Hematopoietic multipotent progenitor cell treated with erythropoietin and hydrocortisone succinate and interleukin-3 and kit ligand, for 4 days (in vitro differentiated cells): Measurements from ENCODE around the gene HS1BP3.

Source experiments
- DNase-seq: peaks from one replicate; pipeline ENCODE4 v3.0.0-alpha.2; 2015

The HS1BP3 gene

DNA sequence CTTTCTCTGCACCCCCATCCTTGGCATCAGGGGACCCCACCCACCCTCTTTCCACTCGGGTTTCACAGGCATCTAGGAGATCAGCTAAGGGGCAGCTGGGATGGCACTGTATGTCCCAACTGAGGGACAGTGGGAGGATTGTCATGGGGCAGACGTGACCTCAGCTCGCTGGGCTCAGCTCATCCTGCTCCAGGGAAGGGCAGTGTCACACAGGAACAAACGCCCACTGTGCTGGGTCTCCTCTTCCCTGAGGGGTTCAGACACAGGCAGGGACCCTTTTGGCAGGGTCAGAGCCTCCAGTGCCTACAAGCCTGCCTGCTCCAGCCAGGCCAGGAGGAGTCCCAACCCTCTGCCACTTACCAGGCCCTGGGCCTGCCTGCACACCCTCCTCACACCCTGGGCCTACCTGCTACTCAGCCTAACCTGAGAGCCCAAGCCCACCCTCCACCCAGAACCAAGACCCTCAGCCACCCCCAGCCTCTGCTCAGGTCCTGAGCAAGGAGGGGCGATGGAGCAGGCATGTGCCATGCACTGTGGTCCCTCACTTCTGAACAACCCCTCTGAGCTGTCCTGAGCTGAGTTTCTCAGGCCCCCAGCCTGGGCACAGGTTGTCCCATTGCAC, 68.2 kb downstream of the HS1BP3 start:
- DNase-seq = no peak

DNA sequence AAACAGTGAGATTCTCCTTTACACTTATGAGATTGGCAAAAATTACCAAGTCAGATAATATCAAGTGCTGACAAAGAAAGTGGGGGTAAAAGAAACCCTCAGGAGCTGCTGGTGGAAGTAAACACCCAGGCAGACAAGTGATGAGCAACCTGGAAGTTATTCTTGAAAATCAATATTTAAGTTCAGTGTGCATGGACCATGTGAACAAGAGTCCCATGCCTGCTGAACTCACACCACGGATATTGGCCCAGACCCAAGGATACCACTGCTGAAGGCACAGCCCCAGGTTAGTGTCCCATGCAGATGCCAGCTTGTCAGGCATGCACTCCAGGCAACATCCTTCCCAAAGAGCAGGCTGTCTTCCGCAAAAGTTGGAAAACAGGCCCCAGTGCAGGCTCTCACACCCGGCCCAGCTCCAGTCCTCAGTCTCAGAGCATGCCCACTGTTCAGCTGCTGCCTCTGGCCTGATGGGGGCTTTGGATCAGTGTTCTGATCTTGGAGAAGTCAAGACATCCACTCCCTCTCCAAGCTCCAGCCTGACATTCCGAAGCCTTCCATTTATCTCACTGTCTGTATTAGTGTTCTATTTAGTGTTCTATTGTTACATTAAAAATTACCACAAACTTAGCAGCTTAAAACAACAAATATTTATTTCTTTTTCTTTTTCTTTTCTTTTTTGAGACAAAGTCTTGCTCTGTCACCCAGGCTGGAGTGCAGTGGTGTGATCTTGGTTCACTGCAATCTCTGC, 70.0 kb downstream of the HS1BP3 start:
- DNase-seq = peak; percentile 34

GRCh38 chr2:20579866-20580265, 71.0 kb downstream of the HS1BP3 start:
- DNase-seq = peak; percentile 95

DNA sequence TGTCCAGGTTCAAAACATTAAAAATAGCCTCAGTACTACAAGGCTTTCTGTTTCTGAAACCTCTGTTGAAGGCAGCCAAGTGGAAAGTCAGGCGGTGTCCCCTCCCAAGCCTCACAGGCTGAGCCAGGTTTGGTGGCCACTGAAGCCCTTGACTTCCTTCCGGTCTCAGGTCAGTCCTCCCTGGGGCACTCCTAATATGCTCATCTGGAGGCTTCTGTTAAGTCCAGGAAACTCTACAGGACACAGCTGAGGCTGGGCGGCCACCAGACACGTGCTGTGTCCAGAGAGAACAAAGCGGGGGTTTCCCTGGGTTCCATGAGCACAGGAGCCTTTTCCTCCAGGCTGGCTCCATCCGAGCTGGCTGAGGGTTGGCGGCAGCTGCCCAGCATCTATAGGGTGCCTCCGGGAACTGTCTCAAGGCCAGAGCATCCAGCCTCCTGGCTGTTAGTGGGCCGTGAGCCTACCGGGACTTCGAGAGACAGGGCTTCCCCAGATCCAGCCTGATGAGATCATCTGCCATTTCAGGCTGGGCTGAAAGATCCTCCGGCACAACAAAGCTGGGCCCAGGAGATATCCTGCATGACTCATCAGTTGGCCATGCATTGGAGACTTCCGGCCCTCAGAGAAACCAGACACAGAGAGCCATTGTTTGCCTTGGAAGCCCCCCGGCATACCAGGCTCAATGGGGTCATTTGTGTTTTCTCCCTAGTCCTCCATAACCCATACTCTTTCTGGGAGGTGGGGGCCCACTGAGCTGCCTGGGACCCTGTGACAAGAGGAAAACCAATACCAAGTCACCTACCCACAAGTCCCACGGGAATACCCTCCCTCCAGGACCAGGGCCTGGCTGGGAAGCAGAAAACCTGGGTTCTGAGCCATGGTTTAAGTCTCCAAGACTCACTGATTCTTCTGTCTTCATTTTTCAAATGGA, 71.7 kb downstream of the HS1BP3 start:
- peak; percentile 91 for DNase-seq

DNA sequence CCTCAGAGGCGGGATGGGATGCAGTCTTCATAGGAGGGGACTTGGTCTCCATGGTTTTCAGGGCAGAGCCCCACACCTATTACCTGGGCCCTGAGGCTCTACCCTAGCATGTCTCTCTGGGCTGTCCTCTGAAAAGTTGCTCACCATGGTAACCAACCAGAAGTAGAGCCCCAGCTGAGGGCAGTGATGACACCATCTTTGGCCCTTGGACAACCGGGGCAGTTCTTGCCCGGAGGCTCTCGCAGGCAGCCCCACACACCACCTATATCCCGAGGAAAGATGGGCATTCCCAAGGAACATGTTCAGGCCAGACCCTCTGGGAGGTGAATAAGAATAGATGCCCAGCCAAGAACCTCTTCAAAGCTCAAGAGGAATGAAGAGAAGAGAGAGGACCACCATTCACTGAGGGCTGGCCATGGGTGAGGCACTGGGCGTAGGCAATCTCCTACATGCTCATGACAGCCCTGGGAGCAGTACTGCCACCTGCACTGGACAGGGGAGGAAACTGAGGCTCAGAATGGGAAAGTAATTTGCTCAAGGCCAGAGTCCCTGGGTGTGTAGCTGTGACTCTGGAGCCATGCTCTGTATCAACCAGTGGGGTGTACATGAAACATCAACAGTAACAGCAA, 72.5 kb downstream of the HS1BP3 start:
- DNase-seq = no peak

DNA sequence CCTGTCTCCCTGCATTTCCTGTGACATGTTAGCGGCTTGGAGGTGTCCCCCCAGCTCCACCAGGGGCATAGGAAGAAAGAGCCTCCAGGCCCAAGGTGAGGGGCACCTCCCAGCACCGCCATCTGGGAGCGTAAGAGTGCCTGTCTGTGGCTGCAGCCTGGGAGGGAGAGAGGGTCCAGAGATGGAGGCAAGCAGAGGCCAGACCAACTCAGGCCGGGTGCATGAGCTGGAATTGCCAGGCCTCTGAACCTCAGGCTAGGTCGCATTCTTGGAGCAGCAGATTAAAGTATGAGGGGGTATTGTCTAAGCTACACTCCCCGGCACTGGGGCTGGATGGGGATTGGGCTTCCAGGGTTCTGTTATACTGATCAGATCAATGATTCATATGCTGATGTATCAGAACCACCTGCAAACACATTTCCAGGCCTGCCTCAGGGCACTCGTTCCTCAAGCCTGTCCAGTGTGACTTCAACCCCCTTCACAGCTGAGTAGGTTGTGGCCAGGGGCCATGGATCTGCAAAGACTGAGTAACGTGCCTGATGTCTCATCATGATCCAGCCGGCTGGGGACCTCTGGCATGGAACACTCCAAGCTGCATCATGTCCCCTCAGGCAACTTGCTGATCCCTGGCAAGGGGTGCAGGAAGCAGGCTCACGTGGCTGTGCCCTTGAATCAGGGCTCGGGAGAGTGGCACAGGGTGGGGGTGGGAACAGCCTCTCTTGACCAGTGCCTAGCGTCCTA, 73.2 kb downstream of the HS1BP3 start:
- no peak for DNase-seq

DNA sequence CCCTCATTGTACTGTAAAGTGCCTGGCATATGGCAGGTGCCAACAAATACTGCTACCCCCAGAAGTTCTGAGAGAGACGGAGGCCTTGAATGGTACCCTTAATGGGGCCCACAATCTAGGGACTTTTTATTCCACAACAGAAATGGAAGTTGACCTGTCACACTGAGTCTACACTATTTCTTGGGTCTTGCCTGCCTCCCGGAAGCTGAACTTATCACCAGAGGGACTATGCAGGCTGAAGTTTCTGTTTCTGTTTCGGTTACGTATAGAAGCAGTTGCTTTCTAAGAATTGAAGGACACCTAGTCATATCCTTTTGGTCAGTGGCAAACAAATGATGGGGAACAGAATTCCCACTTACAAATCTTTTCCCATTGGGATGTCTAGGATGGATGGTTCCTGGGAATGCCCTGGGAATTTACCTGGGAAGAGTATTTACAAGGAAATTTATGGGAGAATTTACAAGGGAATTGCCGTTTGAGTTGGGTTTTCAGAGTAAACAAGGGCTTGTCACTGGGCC, 74.2 kb downstream of the HS1BP3 start:
- DNase-seq = peak; percentile 78

DNA sequence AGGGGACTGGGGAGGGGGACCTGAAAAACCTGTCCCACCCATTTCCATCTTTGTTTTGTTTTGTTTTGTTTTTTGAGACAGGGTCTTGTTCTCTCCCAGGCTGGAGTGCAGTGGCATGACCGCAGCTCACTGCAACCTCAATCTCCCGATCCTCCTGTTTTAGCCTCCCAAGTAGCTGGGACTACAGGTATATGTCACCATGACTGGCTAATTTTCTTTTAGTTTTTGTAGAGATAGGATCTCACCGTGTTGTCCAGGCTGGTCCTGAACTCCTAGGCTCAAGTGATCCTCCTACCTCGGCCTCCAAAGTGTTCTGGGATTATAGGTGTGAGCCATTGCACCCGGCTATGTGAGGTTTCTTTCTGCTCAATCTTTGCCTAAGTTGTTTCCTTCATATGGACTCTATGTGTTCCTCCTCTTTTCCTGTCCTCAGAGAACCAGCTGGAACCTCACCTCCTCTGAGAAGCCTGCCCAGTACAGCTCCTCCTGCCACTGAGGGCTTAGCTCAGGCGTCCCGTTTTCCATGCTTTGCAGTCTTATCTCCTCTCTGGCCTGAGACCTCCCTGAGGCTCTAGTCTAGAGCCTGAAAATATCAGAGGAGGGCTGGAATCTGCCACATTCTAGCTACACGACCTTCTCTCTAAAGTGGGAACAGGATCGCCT, 74.8 kb downstream of the HS1BP3 start:
- no peak for DNase-seq

GRCh38 chr2:20575414-20575813, 75.5 kb downstream of the HS1BP3 start:
- no peak for DNase-seq

DNA sequence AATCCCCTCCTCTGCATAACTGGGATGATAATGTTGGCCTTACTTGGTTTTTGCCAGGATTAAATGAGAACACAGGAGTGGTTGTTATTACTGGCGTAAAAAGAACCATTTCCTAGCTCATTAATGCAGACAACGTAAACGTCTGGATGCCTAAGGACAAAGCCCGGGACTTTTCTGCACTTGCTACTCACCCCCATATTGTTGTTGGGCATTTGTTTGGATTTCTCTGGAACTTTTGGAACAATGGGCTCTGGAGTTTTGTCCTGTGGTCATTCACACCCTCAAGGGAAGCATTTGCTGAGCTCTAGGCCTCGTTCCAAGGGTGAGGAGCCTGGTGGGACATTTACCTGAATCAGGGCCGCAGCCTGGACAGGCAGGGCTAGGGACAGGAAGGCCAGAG, 76.0 kb downstream of the HS1BP3 start:
- no peak for DNase-seq

DNA sequence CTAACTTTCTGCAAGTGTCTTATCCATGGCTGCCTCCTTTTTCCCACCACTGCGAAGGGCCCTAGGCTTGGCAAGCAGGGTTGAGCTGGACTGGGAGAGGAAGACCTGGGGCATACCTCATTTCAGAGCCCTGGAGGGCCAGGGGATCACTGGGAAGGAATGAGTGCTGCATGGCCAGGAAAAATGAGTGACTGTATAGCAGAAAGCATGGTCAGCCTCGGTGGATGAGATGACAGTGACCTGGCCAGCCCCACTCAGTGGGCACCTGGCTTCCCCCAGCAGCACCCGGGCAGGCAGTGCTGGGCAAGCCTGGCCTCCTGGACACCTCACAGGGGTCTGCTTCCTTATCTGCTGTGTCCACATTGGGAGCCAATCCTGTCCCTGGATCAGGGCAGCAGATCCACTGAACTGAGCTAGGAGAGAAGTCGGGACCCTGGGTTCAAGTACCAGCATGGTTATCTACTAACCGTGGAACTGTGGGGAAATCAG, 76.4 kb downstream of the HS1BP3 start:
- DNase-seq = no peak

DNA sequence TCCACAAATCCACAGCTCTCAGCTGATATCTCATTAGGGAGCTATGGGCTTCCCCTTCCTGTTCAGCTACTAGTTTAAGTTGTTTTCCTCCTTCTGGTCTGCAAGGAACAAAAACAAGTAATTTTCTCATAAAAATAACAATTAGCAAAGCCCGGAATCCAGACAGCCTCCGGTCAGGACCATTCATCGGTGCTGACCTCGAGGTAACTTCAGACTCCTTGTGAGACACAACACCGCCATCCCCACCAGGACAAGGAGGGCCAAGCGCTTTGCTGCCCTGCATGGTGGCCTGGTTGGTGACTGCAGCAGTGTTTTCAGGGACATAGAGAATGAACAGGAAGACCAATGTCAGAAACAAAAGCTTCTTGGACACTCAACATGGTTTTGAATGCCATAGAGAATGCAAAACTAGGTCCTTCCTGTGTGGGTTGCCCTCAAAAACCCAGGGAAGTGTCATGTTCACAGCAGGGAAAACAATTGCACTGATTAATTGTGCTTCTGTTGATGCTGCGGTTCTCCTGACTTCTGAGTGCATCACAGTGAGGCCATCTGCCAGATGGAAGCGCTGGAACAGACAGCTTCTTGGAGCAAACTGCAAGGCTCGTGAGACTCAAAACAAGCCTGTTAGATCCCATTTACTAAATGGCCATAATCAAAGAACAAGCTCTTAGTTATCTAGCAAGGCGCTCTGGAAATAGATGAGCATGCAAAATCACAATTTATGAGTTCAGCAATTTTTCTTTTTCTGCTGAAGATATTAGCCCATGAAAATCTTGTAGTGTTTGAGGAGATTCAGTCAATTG, 77.1 kb downstream of the HS1BP3 start:
- no peak for DNase-seq

DNA sequence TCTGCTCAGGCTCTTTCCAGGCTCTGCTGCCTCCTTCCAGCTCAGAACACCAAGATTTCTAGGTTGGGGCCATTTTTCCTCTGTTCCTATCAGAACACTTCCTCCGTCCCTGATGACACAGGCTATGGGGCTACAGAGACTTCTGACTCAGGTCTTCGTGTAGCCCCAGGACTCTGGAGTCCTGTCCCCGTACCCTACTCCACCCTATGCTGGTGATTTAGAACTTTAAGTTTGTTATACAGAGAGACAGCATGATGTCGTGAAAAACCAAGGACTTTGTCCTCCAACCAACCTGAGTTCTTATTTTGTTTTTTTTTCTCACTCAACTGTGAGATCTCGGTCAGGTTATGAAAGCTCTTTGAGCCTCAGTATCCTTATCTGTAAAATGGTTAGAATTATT, 78.7 kb downstream of the HS1BP3 start:
- no peak for DNase-seq

DNA sequence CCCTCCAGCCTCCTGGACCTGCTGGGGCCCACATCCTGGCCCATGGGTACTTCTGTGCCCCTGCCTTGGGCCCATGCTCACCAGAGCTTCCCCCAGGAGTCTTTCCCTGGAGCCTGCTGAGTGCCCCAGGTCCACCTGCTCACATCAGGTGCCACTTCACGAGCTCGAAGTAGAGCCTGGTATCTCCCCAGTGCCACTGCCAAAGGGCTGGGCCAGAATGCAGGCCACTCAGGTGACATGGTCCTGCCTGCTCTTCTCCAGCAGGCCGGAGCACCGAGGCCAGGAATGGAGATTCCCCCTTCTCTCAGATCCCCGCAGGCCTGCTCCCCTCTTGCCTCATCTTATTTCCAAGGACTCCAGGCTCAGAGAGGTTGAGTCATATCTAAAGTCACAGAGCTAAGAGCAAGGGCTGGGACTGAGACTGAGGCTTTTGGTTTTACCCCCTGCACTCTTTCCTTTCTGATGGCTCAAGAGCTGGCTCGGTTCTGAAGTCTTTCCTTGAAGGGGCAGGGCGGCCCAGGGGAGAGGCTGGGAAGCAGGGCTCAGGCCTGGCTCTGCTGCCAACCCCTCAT, 79.2 kb downstream of the HS1BP3 start:
- DNase-seq = no peak

DNA sequence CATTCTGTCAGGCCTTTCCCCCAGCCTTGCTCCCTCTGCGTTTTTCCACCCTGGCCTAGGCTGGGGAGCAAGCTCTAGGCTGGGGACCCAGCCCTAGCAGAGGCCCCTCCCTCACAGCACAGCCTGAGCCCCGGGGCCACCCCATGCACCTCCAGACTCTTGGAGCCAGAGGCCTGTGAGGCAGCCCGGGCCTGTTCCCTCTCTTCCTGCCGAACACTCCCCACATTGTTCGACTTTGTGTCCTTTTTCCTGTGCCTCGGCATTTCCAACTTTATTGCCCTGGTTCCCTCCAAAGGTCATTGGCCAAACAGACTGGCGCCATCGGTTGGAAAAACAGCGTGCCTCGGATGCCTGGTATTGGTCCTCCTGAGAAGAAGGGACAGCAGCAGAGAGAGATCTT, 79.7 kb downstream of the HS1BP3 start:
- no peak for DNase-seq

DNA sequence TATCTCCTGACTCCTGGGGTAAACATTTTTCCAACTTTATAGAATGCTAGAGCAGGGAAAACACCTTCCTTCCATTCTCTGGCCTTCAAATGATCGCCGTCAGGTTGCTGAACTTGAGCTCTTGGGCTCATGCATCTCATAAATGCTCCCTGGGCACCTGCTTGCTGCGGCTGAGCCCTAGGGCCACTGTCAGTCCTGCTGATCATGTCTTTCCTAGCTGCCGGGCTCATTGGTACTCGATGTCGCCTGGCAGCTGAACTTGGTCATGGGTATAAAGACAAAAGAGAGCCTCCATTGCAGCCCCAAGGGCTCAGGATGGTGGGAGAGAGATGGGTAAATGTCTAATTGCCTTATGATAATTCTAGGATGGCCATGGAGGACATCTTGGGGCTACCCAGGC, 80.6 kb downstream of the HS1BP3 start:
- no peak for DNase-seq

DNA sequence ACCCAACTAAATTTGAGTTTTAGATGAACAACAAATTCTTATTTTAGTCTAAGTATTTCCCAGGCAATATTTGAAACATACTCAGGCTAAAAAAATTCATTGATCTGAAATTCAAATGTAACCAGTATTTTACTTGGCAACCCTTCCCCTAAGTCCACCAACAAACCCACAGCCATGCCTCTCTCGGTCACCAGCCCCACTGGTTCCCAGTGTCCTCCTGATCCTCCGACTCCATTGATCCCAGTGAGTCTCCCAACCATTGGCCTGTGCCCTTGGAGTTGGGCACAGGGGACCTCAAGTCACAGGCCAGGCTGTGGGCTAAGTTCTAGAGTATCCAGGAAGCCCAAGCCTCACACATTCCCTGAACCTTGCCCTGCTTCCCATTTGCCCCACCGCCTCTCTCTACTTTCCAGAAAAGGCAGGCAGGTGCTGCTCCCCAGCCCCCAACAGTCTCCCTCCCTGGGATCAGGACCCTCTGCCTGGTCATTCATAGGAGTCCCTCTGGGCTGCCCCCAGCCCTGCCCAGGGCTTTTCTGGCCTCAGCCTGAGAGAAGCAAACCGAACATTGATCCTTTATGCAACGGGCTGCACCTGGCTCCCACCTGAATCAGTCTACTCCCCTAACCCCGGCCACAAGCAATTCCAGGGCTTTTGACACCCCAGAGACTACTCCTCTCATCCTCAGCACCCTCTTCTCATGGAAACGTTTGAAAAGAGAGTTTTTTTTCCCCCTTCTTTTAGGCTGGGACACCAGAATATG, 81.3 kb downstream of the HS1BP3 start:
- DNase-seq = no peak

DNA sequence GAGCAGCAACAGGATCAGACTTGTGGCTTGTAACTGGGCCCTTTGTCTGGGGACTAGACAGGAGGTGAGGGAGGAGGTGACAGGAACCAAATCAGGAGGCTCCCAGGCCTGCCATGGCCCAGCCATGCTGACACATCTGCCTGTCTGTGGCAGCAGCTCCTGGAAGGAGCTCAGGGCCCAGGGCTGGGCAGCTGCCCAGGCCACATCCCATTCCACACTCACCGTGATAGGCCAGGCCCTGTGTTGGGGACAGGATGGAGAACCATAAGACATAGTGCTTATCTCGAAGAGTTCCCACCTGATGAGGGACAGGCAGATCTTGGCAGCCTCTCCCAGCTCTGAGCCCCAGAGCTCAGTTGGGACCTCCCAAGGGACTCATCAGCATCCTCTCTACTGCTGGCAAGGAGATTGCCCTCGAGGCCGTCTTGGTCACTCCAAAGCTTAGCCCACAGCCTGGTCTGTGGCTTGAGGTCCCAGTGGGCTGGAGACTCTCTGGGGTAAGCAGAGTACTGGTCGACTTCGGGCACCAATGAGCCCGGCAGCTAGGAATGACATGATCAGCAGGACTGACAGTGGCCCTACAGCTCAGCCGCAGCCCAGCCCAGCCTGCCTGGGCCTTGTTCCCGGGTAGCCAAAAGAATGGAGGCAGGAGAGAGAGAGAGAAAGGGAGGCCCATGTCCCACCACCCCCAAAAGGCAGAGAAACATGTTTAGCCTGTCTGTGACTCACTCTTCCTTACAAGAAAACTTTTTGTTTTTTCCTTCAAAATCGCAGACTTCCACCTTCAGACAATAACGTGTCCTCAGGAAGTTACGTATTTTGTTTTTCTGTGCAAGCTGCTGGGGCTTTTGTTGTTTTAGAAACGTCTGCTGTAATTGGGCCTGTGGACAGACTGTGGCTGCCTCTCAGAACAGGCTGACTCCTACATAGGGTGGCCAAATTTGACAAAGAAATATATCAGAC, 82.1 kb downstream of the HS1BP3 start:
- DNase-seq = no peak

DNA sequence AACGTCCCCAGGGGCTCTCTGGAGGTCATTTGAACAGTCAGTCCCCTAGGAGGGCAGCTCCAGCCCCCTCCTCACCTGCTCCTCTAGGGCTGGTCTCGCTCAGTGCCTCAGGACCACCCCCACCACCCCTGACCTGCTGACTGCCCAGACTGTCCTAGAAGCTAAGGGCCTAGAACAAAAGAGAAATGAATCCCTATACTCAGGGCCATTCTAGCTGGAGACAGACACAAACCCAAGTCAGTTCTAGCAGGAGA, 83.0 kb downstream of the HS1BP3 start:
- DNase-seq = no peak
